Stimulated activated CD8-positive, alpha-beta memory T cell treated with anti-CD3 and anti-CD28 coated beads, Interleukin-4, amount 100 ng/mL, for 48 hours (primary cell): ENCODE data around the gene LRRC8E.

Experiments used
- DNase-seq: peaks from one replicate; pipeline ENCODE4 v3.0.0-alpha.2; 2020

Gene LRRC8E

DNA sequence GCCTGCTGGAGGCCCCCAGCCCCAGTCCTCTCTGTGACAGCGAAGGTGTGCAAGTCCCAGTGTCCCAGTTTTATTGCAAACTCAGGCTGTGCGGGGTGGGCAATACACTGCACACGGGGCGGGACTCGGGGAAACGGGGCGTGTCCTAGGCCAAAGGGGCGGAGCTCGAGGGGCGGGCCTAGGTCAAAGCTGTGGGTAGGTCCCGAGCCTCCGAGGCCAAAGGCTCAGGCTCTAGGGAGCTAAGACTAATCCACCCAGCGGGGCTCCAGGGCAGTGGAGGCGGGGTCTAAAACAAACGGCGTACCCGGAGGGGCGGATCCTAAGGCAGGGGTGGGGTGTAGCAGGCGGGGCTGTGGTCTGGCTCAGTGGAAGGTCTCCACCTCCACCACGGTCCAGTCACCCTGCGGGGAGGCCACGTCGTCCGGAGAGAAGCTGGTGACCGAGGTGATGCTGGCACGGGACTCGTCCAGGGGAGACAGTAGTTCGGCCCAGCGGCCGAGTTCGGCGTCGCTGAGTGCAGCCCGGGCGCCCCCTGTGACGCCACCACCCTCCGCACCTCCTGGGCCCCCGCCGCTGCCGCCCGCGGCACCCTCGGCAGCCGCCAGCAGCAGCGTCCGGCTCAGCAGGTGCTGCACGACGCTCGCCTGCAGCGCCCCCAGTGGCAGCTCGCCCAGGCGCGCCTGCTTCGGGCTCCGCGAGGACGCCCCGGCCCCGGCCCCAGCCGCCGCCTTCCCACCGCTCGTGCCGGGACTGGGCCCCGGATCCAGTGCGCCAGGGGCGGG lies 19.4 kb upstream of the LRRC8E start:
- peak; percentile 87 for DNase-seq

DNA sequence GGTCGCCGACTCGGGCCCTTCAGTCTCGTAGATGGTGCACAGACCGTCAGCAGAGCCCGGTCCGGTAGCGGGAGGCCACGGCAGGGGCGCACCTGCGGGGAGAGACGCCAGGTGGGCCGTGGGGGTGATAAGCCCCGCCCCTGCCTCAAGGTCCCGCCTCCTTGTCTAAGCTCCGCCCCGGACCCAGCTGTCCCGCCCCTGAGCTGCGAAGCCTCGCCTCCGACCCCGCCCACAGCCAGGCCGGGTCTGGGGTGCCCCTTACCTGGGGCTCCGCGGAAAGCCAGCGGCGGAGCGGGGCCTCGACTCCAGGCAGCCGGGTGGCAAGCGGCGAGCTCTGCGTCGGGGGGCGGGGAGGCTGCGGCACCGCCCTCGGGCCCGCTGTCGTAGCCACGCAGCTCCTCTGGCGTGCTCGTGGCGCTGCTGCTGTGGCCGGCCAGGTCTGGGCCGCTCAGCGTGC lies 18.8 kb upstream of the LRRC8E start:
- peak; percentile 88 for DNase-seq

DNA sequence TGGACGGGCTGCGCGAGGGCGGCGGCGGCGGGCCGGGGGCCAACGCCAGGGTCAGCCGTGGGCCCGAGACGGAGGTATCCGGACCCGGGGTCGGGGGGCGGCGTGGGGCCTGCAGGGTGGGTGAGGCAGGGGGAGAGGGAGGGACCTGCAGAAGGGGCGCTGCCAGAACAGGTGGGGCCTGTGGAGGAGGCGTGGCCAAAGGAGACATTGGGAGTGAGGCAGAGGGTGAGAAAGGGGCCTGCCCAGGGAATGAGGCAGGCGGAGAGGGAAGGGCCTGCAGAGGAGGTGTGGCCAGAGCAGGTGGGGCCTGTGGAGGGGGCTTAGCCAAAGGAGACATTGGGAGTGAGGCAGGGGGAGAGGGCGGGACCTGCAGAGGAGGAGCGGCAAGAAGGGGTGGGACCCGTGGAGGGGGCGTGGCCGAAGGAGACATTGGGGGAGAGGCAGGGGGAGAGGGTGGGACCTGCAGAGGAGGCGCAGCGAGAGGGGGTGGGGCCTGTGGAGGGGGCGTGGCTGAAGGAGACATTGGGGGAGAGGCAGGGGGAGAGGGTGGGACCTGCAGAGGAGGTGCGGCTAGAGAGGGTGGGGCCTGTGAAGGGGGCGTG lies 18.3 kb upstream of the LRRC8E start:
- DNase-seq, result peak; percentile 75

DNA sequence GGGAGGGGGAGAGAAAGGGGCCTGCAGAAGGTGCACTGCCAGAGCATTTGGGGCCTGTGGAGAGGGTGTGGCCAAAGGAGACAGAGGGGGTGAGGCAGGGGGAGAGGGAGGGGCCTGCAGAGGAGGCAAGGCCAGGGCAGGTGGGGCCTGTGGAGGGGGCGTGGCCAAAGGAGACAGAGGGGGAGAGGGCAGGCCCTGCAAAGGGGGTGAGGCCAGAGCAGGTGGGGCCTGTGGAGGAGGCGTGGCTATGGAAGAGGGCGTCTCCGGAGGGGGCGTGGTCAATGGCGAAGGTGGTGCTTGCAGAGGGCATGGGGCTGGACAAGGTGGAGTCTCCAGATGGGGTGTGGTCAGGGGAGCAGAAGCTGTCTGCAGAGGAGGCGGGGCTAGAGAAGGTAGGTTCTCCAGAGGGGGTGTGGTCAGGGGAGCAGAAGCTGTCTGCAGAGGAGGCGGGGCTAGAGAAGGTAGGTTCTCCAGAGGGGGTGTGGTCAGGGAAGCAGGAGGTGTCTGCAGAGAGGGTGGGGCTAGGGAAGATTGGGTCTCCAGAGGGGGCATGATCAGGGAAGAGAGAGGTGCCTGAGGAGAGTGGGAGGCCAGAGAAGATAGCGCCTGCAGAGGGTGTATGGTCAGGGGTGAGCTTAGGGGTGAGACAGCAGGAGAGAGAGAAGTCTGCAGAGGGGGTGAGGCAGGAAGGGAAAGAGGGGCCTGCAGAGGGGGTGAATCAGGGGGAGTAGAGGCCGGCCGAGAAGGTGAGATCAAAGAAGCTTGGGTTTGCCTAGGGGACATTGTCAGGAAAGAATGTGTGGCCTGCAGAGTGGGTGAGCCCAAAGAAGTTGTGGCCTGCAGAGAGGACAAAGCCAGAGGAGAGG lies 17.5 kb upstream of the LRRC8E start:
- DNase-seq, result peak; percentile 82

DNA sequence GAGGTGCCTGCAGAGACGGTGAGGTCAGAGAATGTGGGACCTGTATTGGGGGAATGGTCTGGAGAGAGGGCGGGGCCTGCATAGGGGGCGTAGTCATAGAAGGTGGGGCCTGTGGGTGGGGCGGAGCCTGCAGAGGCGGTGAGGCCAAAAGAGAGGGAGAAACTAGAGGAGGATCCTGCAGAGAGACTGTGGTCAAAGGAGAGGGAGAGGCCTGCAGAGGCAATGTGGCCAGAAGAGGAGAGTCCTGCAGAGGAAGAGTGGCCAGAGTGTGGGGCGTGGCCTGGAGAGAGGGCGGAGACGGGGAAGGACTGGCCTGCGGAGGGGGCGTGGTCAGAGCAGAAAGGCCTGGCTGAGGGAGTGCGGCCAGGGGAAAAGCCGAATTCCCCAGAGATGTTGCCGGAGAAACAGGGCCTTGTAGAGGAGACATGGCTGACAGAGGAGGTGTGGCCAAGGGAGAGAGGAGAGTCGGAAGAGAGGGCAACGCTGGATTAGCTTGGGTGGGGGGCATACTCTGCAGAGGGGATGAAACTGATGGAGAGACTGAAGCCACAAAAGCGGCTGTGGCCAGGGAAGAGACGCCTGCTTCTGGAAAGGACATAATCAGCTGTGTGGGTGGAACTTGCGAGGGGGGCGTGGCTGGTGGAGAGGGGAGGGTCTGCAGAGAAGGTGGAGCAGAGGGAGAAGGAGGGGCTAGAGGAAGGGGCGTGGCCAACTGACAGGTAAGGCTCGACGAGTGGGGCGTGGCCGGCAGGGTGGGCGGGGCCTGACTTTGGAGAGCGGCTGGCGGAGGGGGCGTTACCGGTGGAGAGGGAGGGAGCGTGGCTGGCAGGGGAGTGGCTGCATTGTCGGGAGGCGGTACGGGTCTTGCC lies 16.6 kb upstream of the LRRC8E start:
- peak; percentile 95 for DNase-seq

DNA sequence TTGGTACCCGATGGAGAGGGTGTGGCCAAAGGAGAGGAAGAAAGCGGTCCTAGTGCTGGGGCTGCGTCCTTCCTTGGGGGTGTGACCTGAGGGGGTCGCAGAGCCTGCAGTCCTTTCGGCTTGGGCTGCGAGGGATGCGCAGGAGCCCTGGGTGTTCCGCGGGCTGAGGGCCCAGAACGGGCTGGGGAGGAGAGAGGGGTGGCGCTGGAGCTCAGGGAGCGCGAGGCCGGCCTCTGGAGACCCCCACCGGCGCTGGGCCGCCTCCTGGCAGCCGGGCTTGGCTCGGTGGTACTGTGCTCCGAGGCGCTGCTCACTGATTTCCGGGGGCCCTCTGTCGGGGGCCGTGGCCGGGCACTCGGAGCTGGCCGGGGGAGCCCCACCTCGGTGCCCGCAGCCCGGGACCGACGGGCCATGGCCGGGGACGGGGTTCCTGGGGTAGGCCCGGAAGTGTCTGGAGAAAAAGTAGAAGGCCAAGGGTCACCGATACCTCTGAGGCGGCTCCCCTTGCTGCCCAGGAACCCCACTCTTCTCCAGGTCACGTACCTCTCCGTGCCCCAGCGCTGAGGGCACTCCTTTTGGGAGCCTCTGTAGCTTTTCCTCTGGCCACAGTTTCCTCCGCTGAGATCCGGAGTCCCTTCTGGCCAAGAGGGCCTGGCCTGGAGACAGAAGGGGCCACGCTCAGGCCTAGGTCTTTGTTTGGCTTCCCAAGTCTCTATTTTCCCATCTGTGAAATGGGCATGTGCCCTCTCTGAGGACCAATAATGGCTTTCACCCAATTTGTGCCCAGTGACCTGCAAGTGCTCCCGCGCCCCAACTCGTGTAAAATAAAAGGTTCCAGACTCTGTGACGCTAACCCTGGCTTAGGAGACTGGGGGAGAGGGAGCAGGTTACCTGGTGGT lies 15.8 kb upstream of the LRRC8E start:
- DNase-seq, result no peak

DNA sequence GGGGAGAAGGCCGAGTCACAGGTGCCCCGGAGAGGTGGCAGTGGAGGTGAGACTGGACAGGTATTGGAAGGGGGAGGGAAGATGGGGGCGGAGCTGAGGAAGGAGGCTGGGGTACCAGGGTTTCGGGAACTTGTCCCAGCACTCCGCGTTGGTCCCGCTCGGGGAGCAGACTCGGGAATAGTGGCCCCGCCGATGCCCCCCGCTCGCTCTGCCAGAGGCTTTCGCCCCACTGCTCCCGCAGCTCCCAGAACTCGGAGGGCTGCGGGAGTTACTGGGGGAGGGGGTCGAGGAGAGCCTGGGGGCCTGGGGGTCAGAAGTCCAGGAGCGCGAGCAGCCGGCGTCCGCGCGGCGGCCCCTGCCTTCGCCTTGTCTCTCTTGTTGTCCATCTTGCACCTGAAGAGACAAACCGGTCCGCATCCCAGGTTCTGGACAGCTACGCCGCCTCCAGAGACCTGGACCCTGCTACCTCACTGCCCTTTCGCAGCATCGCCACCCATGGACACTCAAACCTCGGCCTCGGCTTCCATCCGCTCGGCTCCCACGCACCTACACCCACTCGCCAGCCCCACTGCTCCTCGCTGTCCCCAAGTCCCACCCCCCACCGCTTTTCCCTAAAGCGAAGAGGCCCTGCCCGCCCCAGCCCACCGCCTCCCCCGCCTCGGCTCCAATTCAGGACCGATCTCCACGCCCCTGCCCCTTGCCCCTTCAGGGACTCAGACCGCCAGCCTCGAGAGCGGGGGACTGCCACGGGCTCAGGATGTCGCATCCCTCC lies 14.8 kb upstream of the LRRC8E start:
- DNase-seq, result no peak

DNA sequence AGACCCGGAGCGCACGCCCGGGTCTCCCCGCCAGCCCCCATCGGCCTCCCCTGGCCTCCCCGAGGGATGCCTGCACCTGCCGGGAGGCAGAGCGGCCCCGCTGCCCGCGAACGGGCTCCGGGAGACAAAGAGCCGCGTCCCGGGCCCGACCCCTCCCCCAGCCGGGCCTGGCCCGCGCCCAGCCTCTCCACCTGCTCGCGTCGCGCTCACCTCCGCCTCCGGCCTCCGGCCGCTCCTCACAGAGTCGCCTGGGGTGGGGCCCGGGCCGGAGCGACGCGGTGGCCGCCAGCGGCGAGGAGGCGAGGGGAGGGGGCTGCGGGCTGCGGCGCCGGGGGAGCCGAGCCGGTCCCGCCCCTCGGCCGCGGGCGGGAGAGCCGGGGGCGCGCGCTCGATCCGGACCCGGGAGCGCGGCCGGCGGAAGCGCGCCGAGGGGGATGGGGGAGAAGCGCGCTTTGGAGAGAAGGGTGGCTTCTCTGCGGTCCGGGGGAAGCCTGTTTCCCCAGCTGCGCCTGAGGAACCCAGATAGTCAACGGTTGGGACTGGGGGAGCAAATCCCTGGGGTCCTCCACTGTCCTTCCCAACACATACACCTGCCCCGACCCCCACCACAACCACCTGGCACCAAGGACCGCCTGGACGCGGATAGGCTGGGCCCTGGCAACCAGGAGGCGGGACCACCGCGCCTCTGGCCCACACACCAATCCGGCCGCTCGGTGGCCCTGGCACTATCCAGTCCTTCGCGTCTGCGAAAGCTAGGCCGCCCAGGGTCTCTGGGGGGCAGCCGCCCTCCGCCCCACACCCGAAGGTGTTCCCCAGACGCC lies 14.0 kb upstream of the LRRC8E start, which contains the start of gene PRR36:
Gene PRR36 (minus strand): TSS at position 315 of the 821 bp plus-strand sequence. CDS start 701 bp downstream, outside the sequence.
- no peak for DNase-seq

DNA sequence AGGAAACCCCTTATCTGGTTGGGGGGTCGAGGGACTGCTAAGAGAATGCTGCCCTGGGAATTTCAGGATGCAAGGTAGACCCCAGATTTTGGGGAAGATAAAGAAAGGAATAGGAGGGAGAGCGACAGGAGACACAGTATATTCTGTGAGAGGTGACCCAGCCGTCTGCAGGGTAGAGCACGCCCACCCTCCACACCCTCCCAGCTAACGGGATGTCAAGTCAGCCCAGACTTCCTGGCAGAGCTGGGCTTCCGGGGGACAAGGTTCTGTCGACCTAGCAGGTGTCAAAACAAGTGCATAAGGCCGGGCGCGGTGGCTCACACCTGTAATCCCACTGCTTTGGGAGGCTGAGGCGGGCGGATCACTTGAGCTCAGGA lies 13.4 kb upstream of the LRRC8E start:
- no peak for DNase-seq

DNA sequence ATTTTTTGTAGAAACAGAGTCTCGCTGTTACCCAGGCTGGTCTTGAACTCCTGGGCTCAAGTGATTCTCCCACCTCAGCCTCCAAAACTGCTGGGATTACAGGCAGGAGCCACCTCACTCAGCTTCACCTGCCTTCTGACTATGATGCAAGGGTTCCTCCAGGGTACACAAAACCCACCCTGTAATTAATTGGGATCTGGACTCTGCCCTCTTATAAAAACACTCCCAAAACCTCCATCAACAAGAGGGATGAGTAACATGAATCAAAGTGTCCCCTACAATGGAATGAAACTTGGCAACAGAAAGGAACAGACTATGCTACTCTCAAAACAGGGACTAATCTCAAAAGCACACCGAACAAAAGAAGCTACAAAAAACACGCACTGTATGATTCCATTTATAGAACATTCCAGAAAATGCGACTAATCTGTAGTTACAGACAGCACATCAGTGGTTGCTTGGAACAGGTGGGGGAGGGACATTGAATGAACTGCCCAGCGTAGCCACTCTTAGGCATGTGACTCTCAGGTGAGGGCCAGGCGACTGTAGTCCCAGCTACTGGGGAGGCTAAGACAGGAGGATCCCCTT lies 11.0 kb upstream of the LRRC8E start:
- no peak for DNase-seq

DNA sequence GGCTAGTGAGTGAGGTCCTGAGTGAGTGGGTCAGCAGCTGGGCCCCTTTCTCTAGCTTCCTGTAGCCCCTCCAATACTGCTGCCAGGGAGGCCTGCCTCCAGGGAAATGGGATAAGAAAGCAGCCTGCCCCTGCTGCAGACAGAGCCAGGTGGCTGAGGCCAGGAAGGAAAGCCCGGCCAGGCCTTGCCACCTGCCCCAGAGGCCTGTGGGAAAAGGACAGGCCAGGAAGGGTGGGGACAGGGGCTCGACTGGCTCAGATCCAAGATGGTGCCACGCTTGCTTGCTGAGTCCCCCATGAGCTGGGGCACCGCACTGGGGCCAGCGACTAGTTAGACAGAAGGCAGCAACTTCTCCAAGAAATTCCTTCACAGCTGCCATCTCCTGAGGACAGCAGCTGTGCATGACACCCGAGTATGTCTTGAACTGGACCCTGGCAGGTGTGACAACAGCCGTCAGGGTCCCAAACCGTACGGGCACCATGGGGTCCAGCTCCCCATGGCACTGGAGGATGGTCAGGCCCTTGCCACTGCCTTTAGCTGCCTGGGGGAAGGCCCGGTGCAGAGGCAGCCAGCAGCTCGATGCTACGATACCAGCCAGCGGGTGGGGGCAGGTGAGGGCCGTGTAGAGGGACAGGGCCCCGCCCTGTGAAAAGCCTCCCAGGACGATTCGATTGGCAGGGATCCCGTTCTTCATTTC lies 9.1 kb upstream of the LRRC8E start:
- no peak for DNase-seq

DNA sequence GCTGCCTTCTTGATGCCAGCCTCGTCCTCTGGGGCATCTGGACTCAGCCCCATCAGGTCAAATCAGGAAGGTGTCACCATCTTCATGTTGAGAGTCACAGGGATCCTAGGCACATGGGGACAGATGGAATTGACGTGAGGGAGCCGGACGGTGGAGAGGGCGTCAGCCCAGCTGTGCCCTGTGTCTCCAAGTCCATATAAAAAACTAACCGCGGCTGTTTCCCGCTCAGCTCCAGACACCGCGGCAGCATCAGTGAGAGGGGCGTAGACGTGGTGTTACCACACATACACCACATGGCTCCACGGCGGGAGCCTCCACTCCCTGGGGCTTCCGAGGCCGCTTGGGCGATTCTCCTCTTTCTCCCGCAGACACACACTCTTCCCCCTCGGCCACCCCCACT lies 8.5 kb upstream of the LRRC8E start:
- DNase-seq, result no peak

DNA sequence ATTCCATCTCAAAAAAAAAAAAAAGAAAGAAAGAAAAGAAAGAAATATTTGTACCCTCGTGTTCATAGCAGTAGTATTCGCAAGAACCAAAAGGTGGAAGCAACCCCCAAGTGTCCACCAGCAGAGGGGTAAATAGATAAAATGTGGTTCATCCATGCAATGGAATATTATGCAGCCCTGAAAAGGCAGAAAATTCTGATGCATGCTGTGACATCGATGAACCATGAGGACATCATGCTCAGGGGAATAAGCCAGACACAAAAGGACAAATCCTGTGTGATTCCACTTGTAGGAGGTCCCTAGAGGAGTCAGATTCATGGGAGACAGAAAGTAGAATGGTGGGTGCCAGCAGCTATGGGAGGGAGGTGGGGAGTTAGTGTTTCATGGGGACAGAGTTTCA lies 6.4 kb upstream of the LRRC8E start:
- DNase-seq, result no peak

DNA sequence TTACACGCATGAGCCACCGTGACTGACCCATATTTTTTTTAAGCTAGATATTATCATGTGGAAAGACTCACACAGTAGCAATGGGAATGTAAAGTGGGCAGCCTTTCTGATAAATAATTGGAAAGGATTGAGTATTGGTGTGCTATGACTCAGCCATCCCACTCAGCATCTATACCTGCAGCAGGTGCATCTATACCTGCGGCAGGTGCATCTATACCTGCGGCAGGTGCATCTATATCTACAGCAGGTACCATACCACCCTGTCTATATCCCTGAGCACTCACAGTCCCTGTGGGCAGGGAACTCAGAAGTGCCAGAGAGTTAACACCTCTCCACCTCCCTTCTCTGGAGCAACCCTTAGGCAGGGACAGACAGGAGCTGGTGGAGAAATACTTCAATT lies 5.2 kb upstream of the LRRC8E start:
- DNase-seq, result no peak

DNA sequence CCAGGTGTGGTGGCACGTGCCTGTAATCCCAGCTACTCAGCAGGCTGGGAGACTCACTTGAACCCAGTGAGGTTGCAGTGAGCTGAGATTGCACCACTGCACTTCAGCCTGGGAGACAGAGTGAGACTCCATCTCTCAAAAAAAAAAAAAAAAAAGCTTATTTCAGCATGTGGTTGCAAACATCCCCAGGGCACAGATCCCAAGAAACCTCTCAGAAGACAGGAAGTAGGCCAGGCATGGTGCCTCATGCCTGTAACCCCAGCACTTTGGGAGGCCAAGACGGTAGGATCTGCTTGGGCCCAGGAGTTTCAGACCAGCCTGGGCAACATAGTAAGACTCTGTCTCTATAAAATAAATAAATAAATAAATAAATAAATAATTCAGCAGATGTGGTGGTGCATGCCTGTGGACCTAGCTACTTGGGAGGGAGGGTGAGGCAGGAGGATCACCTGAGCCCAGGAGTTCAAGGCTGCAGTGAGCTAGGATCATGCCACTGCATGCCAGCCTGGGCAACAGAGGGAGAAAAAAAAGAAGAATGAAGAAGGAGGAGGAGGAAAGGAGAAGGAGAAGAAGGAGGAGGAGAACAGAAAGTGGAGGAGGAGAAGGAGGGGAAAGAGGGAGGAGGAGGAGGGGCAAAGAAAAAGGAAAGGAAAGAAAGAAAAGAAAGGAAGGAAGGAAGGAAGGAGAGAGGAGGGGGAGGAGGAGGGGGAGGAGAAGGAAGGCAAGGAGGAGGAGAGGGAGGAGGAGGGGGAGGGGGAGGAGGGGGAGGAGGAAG lies 4.3 kb upstream of the LRRC8E start:
- DNase-seq, result no peak

DNA sequence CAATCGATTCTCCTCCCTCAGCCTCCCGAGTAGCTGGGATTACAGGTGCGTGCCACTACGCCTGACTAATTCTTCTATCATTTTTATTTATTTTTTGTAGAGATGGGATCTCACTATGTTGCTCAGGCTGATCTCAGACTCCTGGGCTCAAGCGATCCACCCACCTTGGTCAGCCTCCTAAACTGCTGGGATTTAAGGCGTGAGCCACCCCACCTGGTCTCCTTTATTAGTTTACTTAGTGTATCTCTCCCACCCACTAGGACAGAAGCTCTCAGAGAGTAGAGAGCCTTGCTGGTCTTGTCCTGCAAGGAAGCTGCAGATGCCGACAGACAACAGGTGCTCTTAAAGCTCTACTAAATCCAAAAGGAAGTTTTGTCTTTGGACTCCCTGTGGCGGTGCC lies 2.5 kb upstream of the LRRC8E start:
- no peak for DNase-seq

DNA sequence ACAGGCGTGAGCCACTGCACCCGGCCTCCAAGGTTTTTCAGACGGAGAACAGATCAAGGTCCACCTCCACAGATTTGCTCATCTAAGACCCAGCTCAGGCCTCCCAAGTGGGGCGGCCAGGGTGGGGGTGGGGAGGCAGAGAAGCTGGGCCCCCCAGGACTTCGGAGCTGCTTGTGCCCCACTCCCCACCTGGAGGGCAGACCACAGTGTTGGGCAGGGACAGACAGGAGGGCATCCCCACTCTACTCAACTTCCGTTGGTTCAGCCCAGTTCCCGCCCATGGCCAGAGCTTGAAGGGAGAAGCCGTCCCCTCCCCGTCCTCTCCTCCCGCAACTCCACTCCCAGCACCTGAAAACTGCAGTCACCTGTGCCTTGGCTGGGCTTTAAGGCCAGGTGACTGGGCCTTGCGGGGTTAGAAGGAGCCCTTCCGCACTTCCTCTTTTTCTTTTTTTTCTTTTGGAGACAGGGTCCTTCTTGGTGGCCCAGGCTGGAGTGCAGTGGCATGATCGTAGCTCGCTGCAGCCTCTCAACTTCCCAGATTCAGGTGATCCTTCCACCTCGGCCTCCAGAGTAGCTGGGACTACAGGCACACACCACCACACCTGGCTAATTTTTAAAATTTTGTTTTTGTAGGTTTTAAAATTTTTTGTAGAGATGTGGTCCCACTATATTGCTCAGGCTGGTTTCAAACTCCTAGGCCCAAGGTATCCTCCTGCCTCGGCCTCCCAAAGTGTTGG lies 734 bp upstream of the LRRC8E start:
- DNase-seq, result no peak
